Measurements from ENCODE around the gene ACVR2B.
A peak's percentile ranks its signal among the peaks of the same experiment; 100 is the strongest.

Gene ACVR2B

GRCh38 chr3:38510631-38511030 is 56.9 kb downstream of the ACVR2B start:
- DNase-seq: no peak
- intact Hi-C loops (cut with DNase I): no loop called here

DNA sequence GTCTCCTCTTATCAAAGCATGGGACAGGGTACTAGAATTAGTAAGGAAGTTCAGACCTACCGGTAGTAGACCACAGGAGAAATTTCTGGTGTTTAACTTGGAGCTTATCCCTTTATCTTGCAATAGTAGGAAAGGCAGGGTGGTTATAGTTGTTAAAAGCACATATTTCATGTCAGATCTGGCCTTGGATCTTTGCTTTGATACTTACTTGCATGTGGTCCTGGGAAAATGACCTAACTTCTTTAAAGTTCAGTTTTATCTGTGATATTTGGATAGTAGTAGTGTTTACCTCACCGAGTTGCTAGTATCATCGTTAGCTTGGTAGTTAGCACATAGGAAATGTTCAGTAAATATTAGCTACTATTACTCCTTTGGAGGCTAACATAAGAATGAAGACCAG is 57.9 kb downstream of the ACVR2B start:
- intact Hi-C loops (cut with DNase I): no loop called here
- no peak for DNase-seq

GRCh38 chr3:38515367-38515766 is 61.7 kb downstream of the ACVR2B start:
- intact Hi-C loops (cut with DNase I): no loop called here
- no peak for DNase-seq

DNA sequence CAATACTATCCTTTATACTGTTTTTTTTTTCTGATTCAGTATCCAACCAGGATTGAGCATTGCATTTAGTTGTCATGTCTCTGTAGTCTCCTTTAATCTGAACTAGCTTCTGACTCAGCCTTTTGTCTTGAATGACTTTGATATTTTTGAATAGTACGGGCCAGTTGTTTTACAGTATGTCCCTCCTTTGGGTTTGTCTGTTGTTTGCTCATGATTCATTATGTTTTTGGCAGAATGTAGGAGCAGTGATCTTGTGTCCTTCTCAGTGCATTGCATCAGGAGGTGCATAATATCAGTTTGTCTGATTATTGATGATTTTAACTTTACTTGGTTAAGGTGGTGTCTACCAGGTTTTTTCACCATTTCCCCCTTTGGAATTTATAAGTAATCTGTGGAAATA is 63.0 kb downstream of the ACVR2B start:
- no peak for DNase-seq
- intact Hi-C loops (cut with DNase I): no loop called here

DNA sequence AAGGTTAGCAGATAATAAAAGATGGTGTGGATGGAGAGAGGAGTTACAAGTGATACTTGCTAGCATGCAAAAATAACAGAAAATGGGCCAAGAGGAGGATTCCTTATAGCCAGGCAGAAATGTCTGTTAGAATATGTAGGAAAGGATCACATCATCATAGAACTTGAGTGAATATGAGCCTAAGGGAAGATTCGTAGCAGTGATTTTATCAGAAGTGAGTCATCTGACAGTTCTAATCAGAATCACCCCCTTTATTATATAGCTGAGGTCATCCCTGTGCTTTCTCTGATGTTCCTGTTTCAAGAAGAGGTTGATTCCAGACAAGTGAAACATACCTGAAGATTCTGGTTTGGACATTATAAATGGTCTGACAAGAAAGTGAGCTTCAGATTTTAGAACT is 65.3 kb downstream of the ACVR2B start:
- no peak for DNase-seq
- intact Hi-C loops (cut with DNase I): no loop called here

- DNase-seq: no peak
- intact Hi-C loops (cut with DNase I): loop anchor here (5.0 kb wide), 1 partner anchor 133 kb away; no protein-coding TSS in a partner anchor
Observed at GRCh38 chr3:38519651-38520050, 66.0 kb downstream of the ACVR2B start.

DNA sequence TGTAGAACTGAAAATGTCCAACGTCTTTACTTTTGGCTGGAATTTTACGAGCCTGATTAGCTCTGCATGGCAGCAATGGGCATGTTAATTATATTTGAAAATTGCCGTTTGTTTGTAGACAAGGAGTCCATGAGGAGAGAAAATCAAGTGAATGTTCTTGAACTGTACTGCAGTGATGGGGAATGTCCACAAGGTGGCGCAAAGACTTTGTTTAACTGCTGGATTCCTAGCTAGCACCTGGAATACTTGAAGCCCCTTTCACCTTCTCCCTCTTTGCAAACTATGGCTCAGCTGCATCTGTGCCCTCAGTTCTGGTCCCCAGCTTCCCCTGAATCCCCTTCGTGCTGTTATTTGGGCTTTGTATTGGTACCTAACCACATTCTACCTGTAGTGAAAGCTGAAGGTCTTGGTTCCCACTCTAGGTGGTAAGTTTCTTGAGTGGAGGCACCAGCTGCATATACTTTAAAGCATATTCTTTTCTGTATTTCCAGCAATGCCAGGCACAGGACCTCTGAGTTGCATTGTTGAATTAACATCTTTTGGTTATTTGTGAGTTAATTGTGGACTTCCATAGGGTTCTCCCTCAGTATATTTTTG is 67.8 kb downstream of the ACVR2B start:
- intact Hi-C loops (cut with DNase I): loop anchor here (5.0 kb wide), 1 partner anchor 131 kb away; no protein-coding TSS in a partner anchor
- peak in 40 of 42 donors; percentile 33 to 89 (median 73) for DNase-seq

GRCh38 chr3:38522002-38522401 is 68.3 kb downstream of the ACVR2B start:
- intact Hi-C loops (cut with DNase I): loop anchor here (5.0 kb wide), 1 partner anchor 130 kb away; no protein-coding TSS in a partner anchor

DNA sequence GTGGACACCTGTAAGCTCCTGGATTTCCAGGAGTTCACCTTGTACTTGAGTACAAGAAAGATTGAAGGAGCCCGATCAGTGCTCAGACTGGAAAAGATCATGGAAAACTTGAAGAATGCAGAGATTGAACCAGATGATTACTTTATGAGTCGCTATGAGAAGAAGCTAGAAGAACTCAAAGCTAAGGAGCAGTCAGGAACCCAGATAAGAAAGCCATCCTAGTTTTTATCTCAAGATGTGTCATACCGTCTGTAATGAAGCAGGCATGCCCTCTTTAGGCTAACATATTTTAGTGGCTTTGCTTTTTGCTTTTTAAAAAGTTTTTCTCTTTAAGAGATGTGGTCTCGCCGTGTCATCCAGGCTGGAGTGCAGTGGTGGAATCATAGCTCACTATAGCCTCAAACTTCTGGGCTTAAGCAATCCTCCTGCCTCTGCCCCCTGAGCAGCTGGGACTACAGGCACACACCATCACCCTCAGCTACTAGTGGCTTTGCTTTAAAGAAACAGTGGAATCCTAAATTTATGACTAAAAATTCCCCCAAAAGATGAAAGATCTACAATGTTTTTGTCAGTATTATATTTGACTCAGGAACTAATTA is 70.5 kb downstream of the ACVR2B start:
- no peak for DNase-seq
- intact Hi-C loops (cut with DNase I): loop anchor here (5.0 kb wide), 1 partner anchor 128 kb away; no protein-coding TSS in a partner anchor

More at GRCh38 chr3:38522002-38522401, 68.3 kb downstream of the ACVR2B start:
- no peak for DNase-seq

GRCh38 chr3:38526792-38527191 is 73.1 kb downstream of the ACVR2B start:
- intact Hi-C loops (cut with DNase I): no loop called here
- DNase-seq: no peak

- no peak for DNase-seq
- intact Hi-C loops (cut with DNase I): no loop called here
Observed at GRCh38 chr3:38528457-38528856, 74.8 kb downstream of the ACVR2B start.

- no peak for DNase-seq
- intact Hi-C loops (cut with DNase I): no loop called here
Observed at GRCh38 chr3:38532529-38532928, 78.8 kb downstream of the ACVR2B start.

DNA sequence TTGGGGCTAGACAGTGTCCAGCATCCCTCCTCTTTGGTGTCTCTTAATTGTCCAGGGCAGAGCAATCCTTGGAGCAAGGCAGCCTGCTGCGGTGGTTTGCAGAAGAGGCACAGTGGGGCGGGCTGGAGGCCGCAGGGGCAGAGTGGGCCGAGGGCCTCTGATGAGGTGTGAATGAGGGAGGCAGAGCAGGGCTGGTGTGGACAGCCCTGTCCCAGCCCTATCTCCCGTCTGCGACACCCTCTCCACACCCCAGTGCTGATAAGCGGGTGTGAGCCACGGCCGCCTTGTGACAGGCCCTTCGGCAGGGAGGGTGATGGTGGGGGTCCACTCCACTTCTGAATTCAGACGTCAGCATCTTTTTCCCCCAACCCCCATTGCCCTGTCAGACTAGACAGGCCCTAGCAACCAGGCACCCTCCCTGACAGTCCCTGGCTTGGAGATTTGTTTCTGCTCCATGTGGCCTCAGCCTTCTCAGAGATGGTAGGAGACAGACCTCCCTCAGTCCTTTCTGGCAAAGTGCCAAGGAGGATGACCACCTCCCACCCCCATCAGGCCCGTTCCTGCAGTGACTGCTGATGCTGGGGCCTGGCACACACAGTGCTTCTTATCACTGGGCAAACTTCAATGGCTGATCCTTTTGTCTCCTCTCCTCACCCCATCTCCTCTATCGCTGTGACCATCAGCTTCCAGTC is 79.7 kb downstream of the ACVR2B start:
- intact Hi-C loops (cut with DNase I): no loop called here
- no peak for DNase-seq

- intact Hi-C loops (cut with DNase I): no loop called here
- DNase-seq: no peak
Observed at GRCh38 chr3:38534180-38534579, 80.5 kb downstream of the ACVR2B start.

DNA sequence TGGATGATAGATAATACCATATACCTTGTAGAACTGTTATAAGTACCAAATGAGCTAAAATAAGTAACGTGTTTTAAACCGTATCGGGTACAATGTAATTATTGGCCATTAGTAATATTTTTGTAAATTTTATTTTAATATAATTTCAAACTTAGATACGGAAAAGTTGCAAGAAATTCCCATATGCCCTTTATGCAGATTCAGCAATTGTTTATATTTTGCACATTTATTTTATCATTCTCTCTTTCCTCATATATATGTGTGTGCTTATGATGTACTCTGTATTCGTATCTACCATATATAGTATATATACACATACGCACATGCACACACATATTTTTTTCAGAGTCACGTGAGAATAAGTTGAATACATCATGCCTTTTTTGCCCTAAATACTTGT is 80.9 kb downstream of the ACVR2B start:
- no peak for DNase-seq
- intact Hi-C loops (cut with DNase I): no loop called here

- DNase-seq: peak in 1 of 42 donors; percentile 16
Observed at GRCh38 chr3:38536671-38537070, 83.0 kb downstream of the ACVR2B start.

DNA sequence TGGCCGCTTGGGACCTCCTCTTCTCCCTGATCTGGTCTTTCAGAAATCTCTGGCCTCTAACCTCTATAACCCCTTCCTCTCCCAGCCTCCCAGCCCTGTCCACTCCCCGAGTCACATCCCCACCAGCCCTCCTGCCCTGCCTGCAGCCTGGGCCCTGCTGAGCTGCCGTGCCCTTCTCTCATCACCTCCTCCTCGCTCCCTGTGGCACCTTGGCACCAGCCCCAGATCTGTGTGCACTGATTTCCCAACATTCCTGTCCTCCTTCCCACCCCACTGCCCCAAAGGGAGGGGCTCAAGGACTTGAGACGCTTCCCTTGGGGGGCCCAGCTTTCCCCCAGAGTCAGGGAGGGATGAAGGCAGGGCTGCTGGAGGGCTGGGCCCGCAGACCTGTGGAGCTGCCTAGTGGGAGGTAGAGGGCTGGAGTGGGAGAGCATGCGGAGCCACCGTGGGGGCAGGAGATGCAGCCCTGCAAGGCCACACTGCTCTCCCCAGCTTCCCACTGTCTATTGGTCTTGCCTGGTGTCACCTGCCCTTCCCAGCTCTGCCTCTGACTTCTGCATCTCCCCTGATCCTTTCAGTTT is 85.2 kb downstream of the ACVR2B start:
- peak in 1 of 42 donors; percentile 11 for DNase-seq
- intact Hi-C loops (cut with DNase I): no loop called here

More at GRCh38 chr3:38536671-38537070, 83.0 kb downstream of the ACVR2B start:
- intact Hi-C loops (cut with DNase I): no loop called here

DNA sequence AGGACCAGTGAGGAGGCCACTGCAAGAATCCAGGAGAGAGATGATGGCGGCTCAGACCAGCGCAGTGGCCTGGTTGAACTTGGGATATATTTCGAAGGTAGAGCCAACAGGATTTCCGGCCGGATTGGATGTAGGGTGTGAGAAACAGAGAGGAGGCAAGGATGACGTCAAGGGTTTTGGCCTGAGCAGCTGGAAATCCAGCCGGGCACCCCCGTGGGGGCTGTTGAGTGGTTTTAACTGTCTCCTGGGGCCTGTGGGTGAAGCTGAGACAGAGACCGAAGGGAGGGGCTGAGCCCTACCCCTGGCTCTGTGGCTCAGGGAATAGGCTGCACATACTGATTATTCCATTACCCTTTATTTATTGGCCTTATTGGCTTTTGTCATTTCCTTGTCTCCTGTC is 88.1 kb downstream of the ACVR2B start:
- intact Hi-C loops (cut with DNase I): no loop called here
- DNase-seq: peak in 1 of 42 donors; percentile 7

Data from head of caudate nucleus (tissue), 42 donors.